Spinal cord (tissue), 4 donors: ENCODE measurements around the gene KRT12. TPM values are rescaled to one million over a fixed set of nuclear protein-coding genes. Genes with fewer than 3 reads are reported as not detected.

Experiments
- polyA plus RNA-seq, 2 donors: library from polyadenylated mRNA; unstranded; fragments of 120-200 nt; gene quantifications; one replicate each; pipeline ENCODE4 v1.2.1, GENCODE V29; 2013; ENCODE audit not compliant: insufficient read length in 2 of 2
- total RNA-seq, 2 donors: library from RNA; depleted of rRNA in 1 of 2; stranded (reverse); fragments of 120-200 nt in 1 of 2; fragments of >200 nt in 1 of 2; gene quantifications; one replicate each; pipeline versions ENCODE4 v1.2.3 to v1.2.4, GENCODE V29; 2013 to 2014

KRT12 gene
- total and polyA plus RNA-seq, 4 donors: 0.40 TPM; not detected in 3

Other genes with a start within 250 kb of the KRT12 start
- 100 to 1,000 TPM in 1 of 2 donors, 10 to 100 TPM in 1; 77.1 to 133 TPM for gene SMARCE1, start 219.4 kb downstream of the KRT12 start, total RNA-seq
- 100 to 1,000 TPM; 114 to 128 TPM for gene SMARCE1, start 219.4 kb downstream of the KRT12 start, polyA plus RNA-seq
- gene KRT222, start 202.0 kb downstream of the KRT12 start, total RNA-seq: 10 to 100 TPM in 1 of 2 donors, 1 to 10 TPM in 1; 5.0 to 31.1 TPM
- gene KRT222, start 202.0 kb downstream of the KRT12 start, polyA plus RNA-seq: 10 to 100 TPM; 13.7 to 22.0 TPM
- gene KRT24, start 163.5 kb downstream of the KRT12 start, total RNA-seq: not detected
- not detected for gene KRT24, start 163.5 kb downstream of the KRT12 start, polyA plus RNA-seq
- gene KRT25, start 111.9 kb downstream of the KRT12 start, total RNA-seq: under 1 TPM in 1 of 2 donors, not detected in 1; 0.40 TPM
- under 1 TPM in 1 of 2 donors, not detected in 1; 0.15 TPM for gene KRT25, start 111.9 kb downstream of the KRT12 start, polyA plus RNA-seq
- not detected for gene KRT26, start 95.0 kb downstream of the KRT12 start, total RNA-seq
- gene KRT26, start 95.0 kb downstream of the KRT12 start, polyA plus RNA-seq: not detected
- not detected for gene KRT27, start 84.7 kb downstream of the KRT12 start, total RNA-seq
- not detected for gene KRT27, start 84.7 kb downstream of the KRT12 start, polyA plus RNA-seq
- not detected for gene KRT28, start 67.3 kb downstream of the KRT12 start, total RNA-seq
- not detected for gene KRT28, start 67.3 kb downstream of the KRT12 start, polyA plus RNA-seq
- gene KRT10, start 44.6 kb downstream of the KRT12 start, total RNA-seq: 10 to 100 TPM in 1 of 2 donors, 1 to 10 TPM in 1; 4.3 to 17.5 TPM
- gene KRT10, start 44.6 kb downstream of the KRT12 start, polyA plus RNA-seq: 10 to 100 TPM; 62.6 to 65.0 TPM
- not detected for gene KRT20, start 18.0 kb upstream of the KRT12 start, total RNA-seq
- not detected for gene KRT20, start 18.0 kb upstream of the KRT12 start, polyA plus RNA-seq
- 1 to 10 TPM in 1 of 2 donors, under 1 TPM in 1; 0.33 to 1.2 TPM for gene KRT23, start 70.4 kb upstream of the KRT12 start, total RNA-seq
- under 1 TPM in 1 of 2 donors, not detected in 1; 0.56 TPM for gene KRT23, start 70.4 kb upstream of the KRT12 start, polyA plus RNA-seq
- gene KRT39, start 99.7 kb upstream of the KRT12 start, total RNA-seq: not detected
- not detected for gene KRT39, start 99.7 kb upstream of the KRT12 start, polyA plus RNA-seq
- gene KRT40, start 117.1 kb upstream of the KRT12 start, total RNA-seq: under 1 TPM in 1 of 2 donors, not detected in 1; 0.40 TPM
- gene KRT40, start 117.1 kb upstream of the KRT12 start, polyA plus RNA-seq: under 1 TPM; 0.27 to 0.33 TPM
- not detected for gene KRTAP3-3, start 126.9 kb upstream of the KRT12 start, total RNA-seq
- not detected for gene KRTAP3-3, start 126.9 kb upstream of the KRT12 start, polyA plus RNA-seq
- not detected for gene KRTAP3-2, start 132.7 kb upstream of the KRT12 start, total RNA-seq
- not detected for gene KRTAP3-2, start 132.7 kb upstream of the KRT12 start, polyA plus RNA-seq
- not detected for gene KRTAP3-1, start 141.9 kb upstream of the KRT12 start, total RNA-seq
- gene KRTAP3-1, start 141.9 kb upstream of the KRT12 start, polyA plus RNA-seq: not detected
- not detected for gene KRTAP1-5, start 160.0 kb upstream of the KRT12 start, total RNA-seq
- not detected for gene KRTAP1-5, start 160.0 kb upstream of the KRT12 start, polyA plus RNA-seq
- gene KRTAP1-4, start 163.0 kb upstream of the KRT12 start, total RNA-seq: not detected
- gene KRTAP1-4, start 163.0 kb upstream of the KRT12 start, polyA plus RNA-seq: not detected
- not detected for gene KRTAP1-3, start 167.7 kb upstream of the KRT12 start, total RNA-seq
- gene KRTAP1-3, start 167.7 kb upstream of the KRT12 start, polyA plus RNA-seq: not detected
- gene KRTAP1-1, start 174.2 kb upstream of the KRT12 start, total RNA-seq: not detected
- gene KRTAP1-1, start 174.2 kb upstream of the KRT12 start, polyA plus RNA-seq: not detected
- not detected for gene KRTAP2-1, start 180.1 kb upstream of the KRT12 start, total RNA-seq
- gene KRTAP2-1, start 180.1 kb upstream of the KRT12 start, polyA plus RNA-seq: not detected
- not detected for gene KRTAP2-2, start 188.0 kb upstream of the KRT12 start, total RNA-seq
- not detected for gene KRTAP2-2, start 188.0 kb upstream of the KRT12 start, polyA plus RNA-seq
- not detected for gene KRTAP2-3, start 192.9 kb upstream of the KRT12 start, total RNA-seq
- not detected for gene KRTAP2-3, start 192.9 kb upstream of the KRT12 start, polyA plus RNA-seq
- not detected for gene KRTAP2-4, start 198.7 kb upstream of the KRT12 start, total RNA-seq
- not detected for gene KRTAP2-4, start 198.7 kb upstream of the KRT12 start, polyA plus RNA-seq
- not detected for gene KRTAP4-7, start 216.9 kb upstream of the KRT12 start, total RNA-seq
- gene KRTAP4-7, start 216.9 kb upstream of the KRT12 start, polyA plus RNA-seq: not detected
- not detected for gene KRTAP4-8, start 230.9 kb upstream of the KRT12 start, total RNA-seq
- not detected for gene KRTAP4-8, start 230.9 kb upstream of the KRT12 start, polyA plus RNA-seq
- gene KRTAP4-16, start 235.0 kb upstream of the KRT12 start, total RNA-seq: not detected
- not detected for gene KRTAP4-16, start 235.0 kb upstream of the KRT12 start, polyA plus RNA-seq
- gene KRTAP4-9, start 238.2 kb upstream of the KRT12 start, total RNA-seq: not detected
- gene KRTAP4-9, start 238.2 kb upstream of the KRT12 start, polyA plus RNA-seq: not detected